Suprapubic skin (tissue), 4 donors: ENCODE data around the gene GPX6.
"Not testable (repeated sequence)": the region's sequence is repeated elsewhere in the genome, so short reads cannot be mapped to it uniquely, and the experiment has no call there.

Experiments used
- EP300 ChIP-seq: sonication (generic); formaldehyde crosslinking; IDR thresholded peaks from one replicate; pipeline ENCODE4 v1.6.1; 2017; ENCODE audit warnings: antibody characterized with exemption
- POLR2A ChIP-seq, 2 donors: fragments of 450-650 bp; IDR thresholded peaks; one replicate each; pipeline ENCODE4 v1.6.1; 2017; ENCODE audit warnings: antibody characterized with exemption in 2 of 2, mild to moderate bottlenecking in 2 of 2, moderate library complexity in 2 of 2
- POLR2AphosphoS5 ChIP-seq, 3 donors: sonication (generic); formaldehyde crosslinking; IDR thresholded peaks; one replicate each; pipeline ENCODE4 v1.6.1; 2017; ENCODE audit warnings: antibody characterized with exemption in 3 of 3
- TF ChIP-seq, protein P1 (sequence below), 2 donors: fragments of 200-600 bp in 1 of 2; fragments of 450-650 bp in 1 of 2; sonication (generic) in 1 of 2; IDR thresholded peaks; one replicate each; pipeline ENCODE4 v1.5.1; 2016 to 2019; ENCODE audit warnings: antibody characterized with exemption in 2 of 2, mild to moderate bottlenecking in 1 of 2, moderate library complexity in 1 of 2

DNA sequence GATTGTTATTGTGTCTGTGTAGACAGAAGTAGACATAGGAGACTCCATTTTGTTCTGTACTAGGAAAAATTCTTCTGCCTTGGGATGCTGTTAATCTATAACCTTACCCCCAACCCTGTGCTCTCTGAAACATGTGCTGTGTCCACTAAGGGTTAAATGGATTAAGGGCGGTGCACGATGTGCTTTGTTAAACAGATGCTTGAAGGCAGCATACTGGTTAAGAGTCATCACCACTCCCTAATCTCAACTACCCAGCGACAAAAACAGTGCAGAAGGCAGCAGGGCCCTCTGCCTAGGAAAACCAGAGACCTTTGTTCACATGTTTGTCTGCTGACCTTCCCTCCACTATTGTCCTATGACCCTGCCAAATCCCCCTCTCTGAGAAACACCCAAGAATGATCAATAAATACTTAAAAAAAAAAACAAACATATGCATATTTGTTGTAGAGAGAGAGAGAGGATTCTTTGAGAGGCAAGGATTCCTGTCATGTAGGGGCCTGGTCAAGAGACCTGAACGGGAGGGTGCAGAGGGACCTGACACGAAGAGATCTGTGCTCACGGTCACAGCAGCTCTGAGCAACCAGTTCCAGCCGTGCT, 12.8 kb downstream of the GPX6 start:
- TF ChIP-seq, protein P1, sequence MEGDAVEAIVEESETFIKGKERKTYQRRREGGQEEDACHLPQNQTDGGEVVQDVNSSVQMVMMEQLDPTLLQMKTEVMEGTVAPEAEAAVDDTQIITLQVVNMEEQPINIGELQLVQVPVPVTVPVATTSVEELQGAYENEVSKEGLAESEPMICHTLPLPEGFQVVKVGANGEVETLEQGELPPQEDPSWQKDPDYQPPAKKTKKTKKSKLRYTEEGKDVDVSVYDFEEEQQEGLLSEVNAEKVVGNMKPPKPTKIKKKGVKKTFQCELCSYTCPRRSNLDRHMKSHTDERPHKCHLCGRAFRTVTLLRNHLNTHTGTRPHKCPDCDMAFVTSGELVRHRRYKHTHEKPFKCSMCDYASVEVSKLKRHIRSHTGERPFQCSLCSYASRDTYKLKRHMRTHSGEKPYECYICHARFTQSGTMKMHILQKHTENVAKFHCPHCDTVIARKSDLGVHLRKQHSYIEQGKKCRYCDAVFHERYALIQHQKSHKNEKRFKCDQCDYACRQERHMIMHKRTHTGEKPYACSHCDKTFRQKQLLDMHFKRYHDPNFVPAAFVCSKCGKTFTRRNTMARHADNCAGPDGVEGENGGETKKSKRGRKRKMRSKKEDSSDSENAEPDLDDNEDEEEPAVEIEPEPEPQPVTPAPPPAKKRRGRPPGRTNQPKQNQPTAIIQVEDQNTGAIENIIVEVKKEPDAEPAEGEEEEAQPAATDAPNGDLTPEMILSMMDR (IDR thresholded peaks at IDR 0.05) = not testable (repeated sequence)
- not testable (repeated sequence) for TF ChIP-seq POLR2AphosphoS5 (IDR thresholded peaks at IDR 0.05); POLR2A (IDR thresholded peaks at IDR 0.05); EP300
